ENCODE data around the gene ADAMTS3.

GRCh38 chr4:72323227-72323626 lies 245.8 kb downstream of the ADAMTS3 start:
- TF ChIP-seq CTCF (IDR thresholded peaks at IDR 0.05) = no peak
- TF ChIP-seq POLR2A (IDR thresholded peaks at IDR 0.05) = no peak
